GM12891 (cell line): Measurements from ENCODE around the gene GABRR3.

Experiments
- POLR2A ChIP-seq: IDR thresholded peaks from 2 replicates; pipeline ENCODE4 v1.6.1; 2011; ENCODE audit warnings: low read depth, low read length, control low read depth
- POLR2AphosphoS5 ChIP-seq: IDR thresholded peaks from 2 replicates; pipeline ENCODE4 v1.6.1; 2011; ENCODE audit warnings: low read depth, low read length, control low read depth
- POU2F2 ChIP-seq: IDR thresholded peaks from 2 replicates; pipeline ENCODE4 v1.6.1; 2011; ENCODE audit warnings: low read depth, mild to moderate bottlenecking, control low read depth, low read length, moderate library complexity
- SPI1 ChIP-seq: IDR thresholded peaks from 2 replicates; pipeline ENCODE4 v1.6.1; 2011; ENCODE audit warnings: low read depth, low read length, control low read depth

- no peak for TF ChIP-seq POLR2A
- TF ChIP-seq SPI1, result no peak
- TF ChIP-seq POU2F2, result no peak
- TF ChIP-seq POLR2AphosphoS5, result no peak
Measured at GRCh38 chr3:97975466-97975865, 59.6 kb downstream of the GABRR3 start.
